Measurements from ENCODE around the gene LHPP. TPM values are rescaled to one million over a fixed set of nuclear protein-coding genes. Genes with fewer than 3 reads are reported as not detected.

LHPP gene
- total and polyA plus RNA-seq, 2 donors (not counting 1 experiment from before 2014, with no cell fraction given): 10.2 to 15.6 TPM

- no peaks in the 10 kb centered on the region for H3K79me2 ChIP-seq (ENCODE audit: control insufficient read depth, insufficient read depth, low read length)
- peak overlapping the region; percentile 45 for H3K4me2 ChIP-seq (ENCODE audit: extremely low read depth, insufficient read depth, low read length)
- H2AFZ ChIP-seq (ENCODE audit: low read length): no peak overlapping the region
These were observed 127.3 kb downstream of the LHPP start for GRCh38 chr10:124588736-124589490.

GRCh38 chr10:124589491-124590041, 127.9 kb downstream of the LHPP start:
- no peaks in the 10 kb centered on the region for H3K27me3 ChIP-seq (ENCODE audit: control insufficient read depth, insufficient read depth, low read length)
- no peaks in the 10 kb centered on the region for H4K20me1 ChIP-seq (ENCODE audit: control insufficient read depth, extremely low read depth, insufficient read depth, low read length)
- H3K4me3 ChIP-seq (replicated peaks in 1 of 4; ENCODE audit: control extremely low read depth in 1 of 4, insufficient read depth in 1 of 4, low read depth in 3 of 4, low read length in 4 of 4): no peak overlapping the region
- H3K4me1 ChIP-seq (ENCODE audit: control insufficient read depth, extremely low read depth, insufficient read depth, low read length): no peaks in the 10 kb centered on the region
- no peaks in the 10 kb centered on the region for H3K36me3 ChIP-seq (ENCODE audit: control insufficient read depth, insufficient read depth, low read length)
- no peak overlapping the region for H3K27ac ChIP-seq (ENCODE audit: insufficient read depth, low read length)
- no peak overlapping the region for H3K9ac ChIP-seq (ENCODE audit: insufficient read depth, low read length)
- H3K9me3 ChIP-seq (ENCODE audit: control insufficient read depth, insufficient read depth, low read depth, low read length): no peaks in the 10 kb centered on the region
- H2AFZ ChIP-seq (ENCODE audit: low read length): no peak overlapping the region
- TF ChIP-seq EZH2 (IDR thresholded peaks at IDR 0.05; ENCODE audit: low read length, missing control alignments) (no peak), CTCF (conservative IDR thresholded peaks at IDR 0.05 in 1 of 2, IDR thresholded peaks at IDR 0.05 in 1 of 2; ENCODE audit: low read depth in 1 of 2, low read length in 2 of 2) (no peak)
- H3K79me2 ChIP-seq (ENCODE audit: control insufficient read depth, insufficient read depth, low read length): no peaks in the 10 kb centered on the region
- H3K4me2 ChIP-seq (ENCODE audit: extremely low read depth, insufficient read depth, low read length): peak overlapping the region; percentile 45
- peak; percentile 31 to 32 for DNase-seq (ENCODE audit: low read depth in 2 of 2)

More at GRCh38 chr10:124588736-124589490, 127.3 kb downstream of the LHPP start:
- no peaks in the 10 kb centered on the region for H3K27me3 ChIP-seq (ENCODE audit: control insufficient read depth, insufficient read depth, low read length)
- no peak for TF ChIP-seq CTCF (conservative IDR thresholded peaks at IDR 0.05 in 1 of 2, IDR thresholded peaks at IDR 0.05 in 1 of 2; ENCODE audit: low read depth in 1 of 2, low read length in 2 of 2)
- TF ChIP-seq EZH2 (IDR thresholded peaks at IDR 0.05; ENCODE audit: low read length, missing control alignments): no peak
- H3K9me3 ChIP-seq (ENCODE audit: control insufficient read depth, insufficient read depth, low read depth, low read length): no peaks in the 10 kb centered on the region
- no peaks in the 10 kb centered on the region for H3K4me1 ChIP-seq (ENCODE audit: control insufficient read depth, extremely low read depth, insufficient read depth, low read length)
- H3K9ac ChIP-seq (ENCODE audit: insufficient read depth, low read length): no peak overlapping the region
- H3K4me3 ChIP-seq (replicated peaks in 1 of 4; ENCODE audit: control extremely low read depth in 1 of 4, insufficient read depth in 1 of 4, low read depth in 3 of 4, low read length in 4 of 4): no peak overlapping the region
- no peaks in the 10 kb centered on the region for H3K36me3 ChIP-seq (ENCODE audit: control insufficient read depth, insufficient read depth, low read length)
- H3K27ac ChIP-seq (ENCODE audit: insufficient read depth, low read length): no peak overlapping the region
- H4K20me1 ChIP-seq (ENCODE audit: control insufficient read depth, extremely low read depth, insufficient read depth, low read length): no peaks in the 10 kb centered on the region
- DNase-seq (ENCODE audit: low read depth in 2 of 2): peak; percentile 49 to 68

- Histone ChIP-seq H3K4me3 (replicated peaks in 1 of 4; ENCODE audit: control extremely low read depth in 1 of 4, insufficient read depth in 1 of 4, low read depth in 3 of 4, low read length in 4 of 4) (no peak overlapping the region), H2AFZ (ENCODE audit: low read length) (no peak overlapping the region)
- no peak for TF ChIP-seq CTCF (conservative IDR thresholded peaks at IDR 0.05 in 1 of 2, IDR thresholded peaks at IDR 0.05 in 1 of 2; ENCODE audit: low read depth in 1 of 2, low read length in 2 of 2)
- no peak for TF ChIP-seq EZH2 (IDR thresholded peaks at IDR 0.05; ENCODE audit: low read length, missing control alignments)
These were observed 128.8 kb downstream of the LHPP start for GRCh38 chr10:124590216-124591122.

More at GRCh38 chr10:124590216-124591122, 128.8 kb downstream of the LHPP start:
- Histone ChIP-seq H3K27me3 (ENCODE audit: control insufficient read depth, insufficient read depth, low read length) (no peaks in the 10 kb centered on the region), H3K27ac (ENCODE audit: insufficient read depth, low read length) (no peak overlapping the region), H3K4me1 (ENCODE audit: control insufficient read depth, extremely low read depth, insufficient read depth, low read length) (no peaks in the 10 kb centered on the region), H3K4me2 (ENCODE audit: extremely low read depth, insufficient read depth, low read length) (no peak overlapping the region), H3K9me3 (ENCODE audit: control insufficient read depth, insufficient read depth, low read depth, low read length) (no peaks in the 10 kb centered on the region), H3K36me3 (ENCODE audit: control insufficient read depth, insufficient read depth, low read length) (no peaks in the 10 kb centered on the region), H3K9ac (ENCODE audit: insufficient read depth, low read length) (no peak overlapping the region), H4K20me1 (ENCODE audit: control insufficient read depth, extremely low read depth, insufficient read depth, low read length) (no peaks in the 10 kb centered on the region), H3K79me2 (ENCODE audit: control insufficient read depth, insufficient read depth, low read length) (no peaks in the 10 kb centered on the region)
- no peak for DNase-seq (ENCODE audit: low read depth in 2 of 2)
